IPS-20b (cell line): ENCODE results near the gene RMRP.

Experiments
- H3K27ac ChIP-seq: one replicate; pipeline ENCODE4 v1.5.1; 2013; ENCODE audit warnings: low read length
- H3K27me3 ChIP-seq: 2 replicates; pipeline ENCODE4 v1.6.1; 2013; ENCODE audit warnings: mild to moderate bottlenecking, low read length, inconsistent platforms; ENCODE audit not compliant: insufficient read depth
- H3K36me3 ChIP-seq: 2 replicates; pipeline ENCODE4 v1.6.1; 2013; ENCODE audit warnings: low read depth, mild to moderate bottlenecking, inconsistent platforms, low read length, moderate library complexity; ENCODE audit not compliant: insufficient read depth
- H3K4me1 ChIP-seq: 2 replicates; pipeline ENCODE4 v1.6.1; 2013; ENCODE audit warnings: mild to moderate bottlenecking, control low read depth, inconsistent platforms, low read length, moderate library complexity; ENCODE audit not compliant: insufficient read depth
- H3K4me3 ChIP-seq: 2 replicates; pipeline ENCODE4 v1.5.1; 2013; ENCODE audit warnings: mild to moderate bottlenecking, low read length, inconsistent platforms
- H3K9ac ChIP-seq: 2 replicates; pipeline ENCODE4 v1.6.1; 2013; ENCODE audit warnings: low read depth, mild to moderate bottlenecking, inconsistent platforms, low read length, moderate library complexity
- H3K9me3 ChIP-seq: 2 replicates; pipeline ENCODE4 v1.6.1; 2013; ENCODE audit warnings: mild to moderate bottlenecking, low read depth, low read length, inconsistent platforms; ENCODE audit not compliant: insufficient read depth

The RMRP gene

DNA sequence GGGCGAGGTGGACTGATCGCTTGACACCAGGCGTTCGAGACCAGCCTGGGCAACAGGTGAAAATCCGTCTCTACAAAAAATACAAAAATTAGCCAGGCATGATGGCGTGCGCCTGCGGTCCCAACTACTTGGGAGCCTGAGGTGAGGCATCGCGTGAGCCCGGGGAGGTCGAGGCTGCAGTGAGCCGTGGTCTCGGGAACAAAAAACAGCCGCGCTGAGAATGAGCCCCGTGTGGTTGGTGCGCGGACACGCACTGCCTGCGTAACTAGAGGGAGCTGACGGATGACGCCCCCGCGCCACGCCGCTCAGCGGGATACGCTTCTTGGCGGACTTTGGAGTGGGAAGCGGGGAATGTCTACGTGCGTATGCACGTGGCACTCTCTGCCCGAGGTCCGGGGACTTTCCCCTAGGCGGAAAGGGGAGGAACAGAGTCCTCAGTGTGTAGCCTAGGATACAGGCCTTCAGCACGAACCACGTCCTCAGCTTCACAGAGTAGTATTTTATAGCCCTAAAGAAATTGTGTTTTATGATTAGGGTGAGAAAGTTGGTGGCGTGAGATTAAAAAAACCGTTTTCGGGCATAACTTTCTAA, at the start of gene RMRP:
Gene RMRP (minus strand): TSS at position 474 of the 591 bp plus-strand sequence.
- Histone ChIP-seq H3K27me3 (peaks cover 13% of the 10 kb centered on the region), H3K4me1 (peaks cover 4% of the 10 kb centered on the region; the same call in 1 of the 2 replicates), H3K27ac (peak within 1 kb of the TSS; percentile 93), H3K9ac (peak within 1 kb of the TSS; percentile 87), H3K36me3 (peaks cover 27% of the 10 kb centered on the region), H3K9me3 (no peaks in the 10 kb centered on the region), H3K4me3 (peak within 1 kb of the TSS; percentile 89)

DNA sequence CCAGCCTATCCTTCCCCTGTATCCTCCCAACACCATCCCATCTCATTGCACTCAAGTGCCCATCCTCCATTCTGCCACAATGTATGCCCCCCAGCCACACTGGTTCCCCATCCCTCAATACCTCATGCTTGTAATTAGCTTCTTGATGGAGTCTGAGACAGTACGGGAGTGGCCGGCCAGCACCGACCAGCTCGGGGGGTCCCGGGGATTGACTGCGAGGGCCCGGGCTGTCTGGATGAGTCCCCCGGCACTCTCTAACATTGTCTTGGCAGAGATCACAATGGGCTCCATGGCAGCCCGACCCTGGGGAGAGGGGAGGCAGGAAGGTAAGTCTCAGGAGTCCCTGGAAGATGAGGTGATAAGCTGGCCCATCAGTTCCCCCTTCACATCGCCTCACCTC, 49.1 kb upstream of the RMRP start:
- H3K4me1 ChIP-seq = no peaks in the 10 kb centered on the region
- H3K4me3 ChIP-seq = no peak overlapping the region
- H3K9me3 ChIP-seq = no peaks in the 10 kb centered on the region
- H3K36me3 ChIP-seq = peaks cover 93% of the 10 kb centered on the region
- H3K9ac ChIP-seq = no peak overlapping the region
- H3K27me3 ChIP-seq = no peaks in the 10 kb centered on the region
- no peak overlapping the region for H3K27ac ChIP-seq

DNA sequence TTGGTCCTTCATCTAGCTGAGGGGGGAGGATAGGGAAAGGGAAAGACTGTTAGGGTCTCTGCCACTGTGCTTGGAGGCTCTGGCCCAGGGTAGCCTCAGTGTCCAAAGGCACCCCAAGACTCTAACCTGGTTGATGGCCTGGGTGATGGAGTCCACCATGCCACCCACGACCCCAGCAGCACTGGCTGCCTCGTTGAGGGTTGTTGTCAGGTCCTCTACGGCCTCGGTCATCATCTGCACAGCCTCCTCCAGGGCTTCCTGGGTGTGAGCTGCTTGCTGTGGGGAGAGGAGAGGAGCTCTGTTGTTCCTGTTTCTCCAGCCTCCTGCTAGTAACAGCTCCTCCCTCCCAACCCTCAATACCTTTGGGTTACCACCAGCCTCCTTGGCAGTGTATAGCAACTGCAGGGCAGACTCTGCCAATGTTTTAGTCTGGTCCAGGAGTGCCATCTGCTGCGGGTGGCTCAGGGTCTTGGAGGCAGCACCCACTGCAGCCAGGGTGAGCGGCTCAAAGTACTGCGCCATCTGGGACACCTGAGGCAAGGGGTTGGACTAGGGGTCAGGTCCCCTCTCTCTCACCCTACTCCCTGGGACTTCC, 48.1 kb upstream of the RMRP start:
- no peak overlapping the region for H3K4me3 ChIP-seq
- no peak overlapping the region for H3K27ac ChIP-seq
- H3K27me3 ChIP-seq = no peaks in the 10 kb centered on the region
- H3K9me3 ChIP-seq = no peaks in the 10 kb centered on the region
- no peak overlapping the region for H3K9ac ChIP-seq
- no peaks in the 10 kb centered on the region for H3K4me1 ChIP-seq
- peaks cover 93% of the 10 kb centered on the region for H3K36me3 ChIP-seq

DNA sequence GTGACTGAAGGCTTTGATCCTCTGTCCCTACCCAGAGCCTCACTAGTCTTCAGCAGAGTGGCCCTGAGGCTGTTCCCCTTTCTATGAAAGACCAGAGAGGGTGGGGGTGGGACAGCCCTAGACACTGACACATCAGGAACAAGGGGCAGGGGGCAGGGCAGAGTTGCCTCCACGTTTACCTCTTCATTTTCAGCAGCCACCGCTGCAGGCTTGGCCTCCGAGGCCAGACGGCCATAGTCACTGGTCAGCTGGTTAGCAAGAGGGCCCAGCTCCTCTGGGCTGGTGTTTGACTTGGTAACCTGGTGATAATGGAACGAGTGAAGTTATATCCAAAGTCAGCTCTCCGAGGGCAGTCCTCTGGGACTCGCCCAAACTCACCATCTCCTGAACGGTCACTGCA, 47.6 kb upstream of the RMRP start:
- no peaks in the 10 kb centered on the region for H3K27me3 ChIP-seq
- H3K9ac ChIP-seq = no peak overlapping the region
- no peak overlapping the region for H3K27ac ChIP-seq
- no peak overlapping the region for H3K4me3 ChIP-seq
- peaks cover 93% of the 10 kb centered on the region for H3K36me3 ChIP-seq
- H3K9me3 ChIP-seq = no peaks in the 10 kb centered on the region
- no peaks in the 10 kb centered on the region for H3K4me1 ChIP-seq

DNA sequence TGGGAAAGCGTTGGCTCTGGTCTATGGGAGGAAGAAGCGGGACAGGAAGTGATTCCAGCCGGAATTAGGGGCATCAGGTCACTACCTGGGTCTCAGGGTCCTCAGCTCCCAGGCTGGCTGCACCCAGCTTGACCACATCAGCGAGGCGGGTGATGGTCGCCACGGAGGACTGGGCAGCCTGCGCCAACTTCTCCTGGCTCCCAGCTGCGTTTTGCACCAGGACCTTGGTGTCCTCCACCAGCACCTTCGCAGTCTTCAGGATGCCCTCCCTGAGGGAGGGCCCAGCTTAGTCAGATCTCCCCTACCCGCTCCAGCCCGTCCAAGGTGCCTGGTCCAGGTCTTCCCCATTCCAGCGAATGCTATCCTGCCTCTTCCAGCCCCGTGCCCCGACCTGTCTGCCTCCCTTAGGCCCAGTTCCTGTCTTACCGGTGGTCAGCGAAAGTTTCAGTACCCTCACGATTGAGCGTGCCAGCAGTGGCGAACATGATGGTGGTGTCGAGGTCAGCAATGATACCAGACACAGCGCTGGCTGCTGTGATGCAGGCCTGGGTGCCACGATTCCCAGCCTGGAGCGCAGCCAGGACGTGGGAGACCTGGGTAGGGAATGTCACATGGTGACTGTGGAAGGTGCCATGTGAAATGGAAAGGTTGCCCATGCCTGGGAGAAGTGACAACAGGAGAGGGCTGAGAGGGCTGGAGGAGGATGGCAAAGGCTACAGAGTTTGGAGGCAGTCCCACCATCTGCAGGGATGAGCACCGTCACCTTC, 46.3 kb upstream of the RMRP start:
- Histone ChIP-seq H3K4me3 (no peak overlapping the region), H3K9ac (no peak overlapping the region), H3K27me3 (no peaks in the 10 kb centered on the region), H3K36me3 (peaks cover 99% of the 10 kb centered on the region), H3K4me1 (no peaks in the 10 kb centered on the region), H3K27ac (no peak overlapping the region), H3K9me3 (no peaks in the 10 kb centered on the region)

DNA sequence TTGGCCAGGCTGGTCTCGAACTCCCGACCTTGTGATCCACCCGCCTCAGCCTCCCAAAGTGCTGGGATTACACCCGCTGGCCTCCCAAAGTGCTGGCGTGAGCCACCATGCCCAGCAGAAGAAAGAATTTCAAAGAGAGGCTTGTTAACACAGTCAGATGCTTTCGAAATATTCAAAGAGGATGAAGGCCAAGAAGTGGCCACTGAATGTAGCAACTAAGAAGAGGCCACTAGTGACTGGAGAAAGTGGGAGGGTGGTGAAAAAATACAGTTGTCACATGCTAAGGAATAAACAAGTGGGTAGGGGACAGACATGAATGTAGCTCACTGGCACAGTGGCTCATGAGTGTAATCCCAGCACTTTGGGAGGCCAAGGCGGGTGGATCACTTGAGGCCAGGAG, 44.9 kb upstream of the RMRP start:
- Histone ChIP-seq H3K27me3 (no peaks in the 10 kb centered on the region), H3K9ac (no peak overlapping the region), H3K27ac (no peak overlapping the region), H3K4me1 (no peaks in the 10 kb centered on the region), H3K36me3 (peaks cover 99% of the 10 kb centered on the region), H3K4me3 (no peak overlapping the region), H3K9me3 (no peaks in the 10 kb centered on the region)

DNA sequence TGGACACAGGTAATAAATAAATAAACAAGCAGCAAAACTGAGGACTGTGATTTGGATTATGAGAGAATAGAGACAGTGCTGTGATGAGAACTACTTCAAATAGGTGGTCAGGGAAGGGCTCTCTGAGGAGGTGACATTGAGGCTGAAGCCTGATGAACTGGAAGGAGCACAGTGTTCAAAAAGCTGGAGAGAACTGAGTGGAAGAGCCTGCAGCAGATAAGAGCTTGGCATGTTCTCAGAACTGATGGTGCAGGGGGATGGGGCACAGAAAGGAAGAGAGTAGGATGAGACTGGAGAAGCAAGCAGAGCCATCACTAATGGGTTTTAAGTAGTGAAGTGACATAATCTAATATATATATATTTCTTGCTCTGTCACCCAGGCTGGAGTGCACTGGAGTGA, 43.1 kb upstream of the RMRP start:
- no peak overlapping the region for H3K27ac ChIP-seq
- no peaks in the 10 kb centered on the region for H3K9me3 ChIP-seq
- H3K4me1 ChIP-seq = no peaks in the 10 kb centered on the region
- H3K36me3 ChIP-seq = peaks cover 93% of the 10 kb centered on the region
- no peak overlapping the region for H3K9ac ChIP-seq
- no peak overlapping the region for H3K4me3 ChIP-seq
- H3K27me3 ChIP-seq = no peaks in the 10 kb centered on the region

DNA sequence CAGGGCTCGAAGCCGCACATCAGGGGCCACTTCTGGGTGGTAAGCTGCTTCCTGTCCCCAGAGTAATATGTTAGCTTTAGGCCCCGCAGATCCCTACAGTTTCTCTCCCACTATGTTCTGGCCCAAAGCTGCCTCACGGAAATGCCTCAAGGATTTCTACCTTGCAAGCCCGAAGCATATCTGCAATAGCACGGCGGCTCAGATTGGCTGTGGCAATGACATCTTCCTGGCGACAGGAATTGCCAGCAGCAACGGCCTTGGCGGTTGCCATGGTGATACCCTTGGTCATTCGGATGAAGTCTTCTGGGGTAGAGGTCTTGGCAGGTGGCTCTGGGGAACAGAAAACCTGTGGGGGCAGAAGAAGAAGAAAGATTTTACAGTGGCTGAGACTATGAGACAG, 42.2 kb upstream of the RMRP start:
- Histone ChIP-seq H3K27ac (no peak overlapping the region), H3K27me3 (no peaks in the 10 kb centered on the region), H3K36me3 (peaks cover 89% of the 10 kb centered on the region), H3K4me1 (no peaks in the 10 kb centered on the region), H3K4me3 (no peak overlapping the region), H3K9ac (no peak overlapping the region), H3K9me3 (no peaks in the 10 kb centered on the region)

DNA sequence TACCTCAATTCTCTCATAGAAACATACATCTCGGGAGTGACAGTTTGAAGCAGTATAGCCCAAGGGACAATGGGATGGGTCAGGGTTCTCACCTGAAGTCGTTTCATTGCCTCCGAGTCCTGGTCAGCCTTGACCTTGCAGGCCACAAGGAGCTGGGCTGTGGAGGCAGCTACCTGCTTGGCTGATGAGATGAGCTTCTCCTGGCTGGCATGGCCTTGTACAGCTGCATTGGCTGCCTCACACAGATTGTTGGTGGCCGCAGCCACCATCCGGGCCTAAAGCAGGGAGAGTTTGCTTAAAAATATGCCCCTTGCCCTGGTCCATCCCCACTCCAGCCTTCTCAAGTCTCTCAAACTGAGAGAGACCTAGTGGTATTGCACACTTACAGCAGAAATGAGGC, 40.4 kb upstream of the RMRP start:
- Histone ChIP-seq H3K4me3 (no peak overlapping the region), H3K27ac (no peak overlapping the region), H3K9ac (no peak overlapping the region), H3K4me1 (no peaks in the 10 kb centered on the region), H3K27me3 (no peaks in the 10 kb centered on the region), H3K9me3 (no peaks in the 10 kb centered on the region), H3K36me3 (peaks cover 71% of the 10 kb centered on the region)

DNA sequence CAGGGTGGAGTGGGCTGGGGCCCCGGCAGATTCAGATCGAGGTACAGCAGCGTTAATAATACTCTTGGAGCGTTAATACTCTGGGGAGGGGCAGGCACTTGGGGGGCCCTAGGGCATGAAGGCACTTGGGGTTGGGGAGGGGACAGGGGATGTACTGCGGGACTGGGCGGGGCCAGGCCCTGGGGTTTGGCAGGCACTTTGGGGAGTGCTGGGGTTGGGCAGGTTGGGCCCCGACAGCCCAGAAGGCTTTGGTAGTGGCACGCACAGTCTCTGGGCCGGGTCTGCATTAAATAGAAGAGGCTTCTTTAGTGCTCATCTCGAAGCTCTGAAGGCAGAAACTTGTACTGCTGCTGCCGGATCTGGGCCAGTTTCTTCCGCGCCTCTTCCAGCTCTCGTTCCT, 39.7 kb upstream of the RMRP start:
- Histone ChIP-seq H3K36me3 (peaks cover 64% of the 10 kb centered on the region), H3K27me3 (no peaks in the 10 kb centered on the region), H3K9ac (no peak overlapping the region)

DNA sequence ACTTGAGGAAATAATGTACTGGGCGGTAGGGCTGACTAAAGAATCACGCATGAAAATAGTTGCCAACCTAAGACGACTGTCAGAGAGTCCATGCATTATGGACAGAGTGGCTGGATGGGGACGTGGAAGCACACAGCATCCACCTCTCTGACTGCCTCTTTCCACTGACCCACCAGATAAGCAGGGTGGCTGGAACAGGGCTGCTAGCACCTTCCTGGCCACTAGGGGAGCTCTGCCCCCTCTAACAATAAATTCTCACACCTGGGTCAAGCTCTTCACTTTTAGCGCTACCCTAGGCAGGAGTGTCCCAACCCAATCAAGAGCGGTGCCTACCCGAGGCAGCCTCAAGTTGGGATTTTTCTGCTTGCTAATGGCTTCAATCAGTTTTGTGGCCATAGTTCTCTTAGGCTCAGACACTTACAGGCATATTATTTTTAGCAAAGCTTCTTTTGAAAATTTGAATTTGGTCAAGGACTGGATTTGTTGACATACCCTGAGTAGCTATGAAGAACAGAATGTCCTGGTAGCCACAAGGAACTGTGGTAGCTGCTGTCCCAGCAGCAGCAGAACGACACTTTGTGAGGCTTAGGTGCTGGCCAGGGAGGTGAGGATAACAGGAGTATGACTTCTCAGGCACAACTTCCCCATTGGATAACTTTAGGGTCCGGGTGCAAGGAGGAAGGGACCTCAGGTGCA, 38.8 kb upstream of the RMRP start:
- peaks cover 56% of the 10 kb centered on the region for H3K36me3 ChIP-seq
- H3K27ac ChIP-seq = no peak overlapping the region
- no peaks in the 10 kb centered on the region for H3K9me3 ChIP-seq

More for the DNA sequence above, 39.7 kb upstream of the RMRP start:
- no peak overlapping the region for H3K4me3 ChIP-seq
- no peaks in the 10 kb centered on the region for H3K4me1 ChIP-seq
- H3K27ac ChIP-seq = no peak overlapping the region
- no peaks in the 10 kb centered on the region for H3K9me3 ChIP-seq

More for the DNA sequence above, 38.8 kb upstream of the RMRP start:
- Histone ChIP-seq H3K4me1 (no peaks in the 10 kb centered on the region), H3K27me3 (no peaks in the 10 kb centered on the region), H3K4me3 (no peak overlapping the region), H3K9ac (no peak overlapping the region)
